Skeletal muscle satellite cell (primary cell): ENCODE measurements around the gene ENGASE.

Source experiments
- H3K27me3 ChIP-seq: 2 replicates; pipeline ENCODE4 v1.7.0; 2013; ENCODE audit warnings: low read length; ENCODE audit not compliant: control insufficient read depth, insufficient read depth
- H3K36me3 ChIP-seq: 2 replicates; pipeline ENCODE4 v1.7.0; 2013; ENCODE audit warnings: mild to moderate bottlenecking, control low read depth, low read length; ENCODE audit not compliant: insufficient read depth
- H3K4me1 ChIP-seq: 2 replicates; pipeline ENCODE4 v1.7.0; 2013; ENCODE audit warnings: low read length; ENCODE audit not compliant: control insufficient read depth, insufficient read depth
- H3K4me2 ChIP-seq: 2 replicates; pipeline ENCODE4 v1.7.0; 2013; ENCODE audit warnings: mild to moderate bottlenecking, low read length
- H3K4me3 ChIP-seq: 2 replicates; pipeline ENCODE4 v1.7.0; 2013; ENCODE audit warnings: low read length
- H3K9ac ChIP-seq: 2 replicates; pipeline ENCODE4 v1.7.0; 2013; ENCODE audit warnings: mild to moderate bottlenecking, low read depth, low read length, moderate library complexity
- H3K9me3 ChIP-seq: replicated peaks from 2 replicates; pipeline ENCODE4 v1.7.0; 2013; ENCODE audit warnings: mild to moderate bottlenecking, control low read depth, low read length

Gene ENGASE

GRCh38 chr17:79094261-79094660 lies 19.6 kb downstream of the ENGASE start:
- H3K4me3 ChIP-seq: no peak overlapping the region
- H3K36me3 ChIP-seq: no peaks in the 10 kb centered on the region
- no peak overlapping the region for H3K4me2 ChIP-seq
- H3K4me1 ChIP-seq: no peaks in the 10 kb centered on the region
- peaks cover 63% of the 10 kb centered on the region for H3K27me3 ChIP-seq
- H3K9ac ChIP-seq: no peak overlapping the region
- H3K9me3 ChIP-seq: no peaks in the 10 kb centered on the region

- Histone ChIP-seq H3K4me3 (no peak overlapping the region), H3K4me1 (no peaks in the 10 kb centered on the region), H3K9ac (no peak overlapping the region), H3K36me3 (no peaks in the 10 kb centered on the region), H3K27me3 (peaks cover 75% of the 10 kb centered on the region), H3K4me2 (no peak overlapping the region), H3K9me3 (no peaks in the 10 kb centered on the region)
These were observed 20.9 kb downstream of the ENGASE start for GRCh38 chr17:79095345-79096055.

GRCh38 chr17:79096477-79096876 lies 21.9 kb downstream of the ENGASE start:
- H3K9me3 ChIP-seq: no peaks in the 10 kb centered on the region
- H3K9ac ChIP-seq: no peak overlapping the region
- peaks cover 81% of the 10 kb centered on the region for H3K27me3 ChIP-seq

GRCh38 chr17:79097226-79098055 lies 22.8 kb downstream of the ENGASE start:
- Histone ChIP-seq H3K4me3 (no peak overlapping the region), H3K9me3 (no peaks in the 10 kb centered on the region), H3K9ac (no peak overlapping the region), H3K36me3 (no peaks in the 10 kb centered on the region), H3K4me1 (no peaks in the 10 kb centered on the region), H3K27me3 (peaks cover 83% of the 10 kb centered on the region), H3K4me2 (no peak overlapping the region)

More at GRCh38 chr17:79096477-79096876, 21.9 kb downstream of the ENGASE start:
- H3K4me1 ChIP-seq: no peaks in the 10 kb centered on the region
- H3K4me3 ChIP-seq: no peak overlapping the region
- H3K36me3 ChIP-seq: no peaks in the 10 kb centered on the region
- H3K4me2 ChIP-seq: no peak overlapping the region

- H3K4me1 ChIP-seq: no peaks in the 10 kb centered on the region
- H3K9ac ChIP-seq: no peak overlapping the region
These were observed 23.8 kb downstream of the ENGASE start for GRCh38 chr17:79098282-79098867.

GRCh38 chr17:79100405-79100804 lies 25.8 kb downstream of the ENGASE start:
- Histone ChIP-seq H3K27me3 (peaks cover 76% of the 10 kb centered on the region), H3K9me3 (no peaks in the 10 kb centered on the region), H3K4me1 (no peaks in the 10 kb centered on the region), H3K4me2 (no peak overlapping the region), H3K4me3 (no peak overlapping the region), H3K36me3 (no peaks in the 10 kb centered on the region), H3K9ac (no peak overlapping the region)

More at GRCh38 chr17:79098282-79098867, 23.8 kb downstream of the ENGASE start:
- Histone ChIP-seq H3K4me3 (no peak overlapping the region), H3K9me3 (no peaks in the 10 kb centered on the region), H3K4me2 (no peak overlapping the region), H3K27me3 (peaks cover 85% of the 10 kb centered on the region), H3K36me3 (no peaks in the 10 kb centered on the region)

GRCh38 chr17:79101111-79101673 lies 26.6 kb downstream of the ENGASE start:
- no peak overlapping the region for H3K9ac ChIP-seq
- no peaks in the 10 kb centered on the region for H3K4me1 ChIP-seq
- H3K9me3 ChIP-seq: no peaks in the 10 kb centered on the region
- no peak overlapping the region for H3K4me2 ChIP-seq
- H3K4me3 ChIP-seq: no peak overlapping the region
- peaks cover 69% of the 10 kb centered on the region for H3K27me3 ChIP-seq
- no peaks in the 10 kb centered on the region for H3K36me3 ChIP-seq

GRCh38 chr17:79102214-79102613 lies 27.6 kb downstream of the ENGASE start:
- no peaks in the 10 kb centered on the region for H3K9me3 ChIP-seq
- H3K27me3 ChIP-seq: peaks cover 67% of the 10 kb centered on the region
- H3K9ac ChIP-seq: no peak overlapping the region
- no peak overlapping the region for H3K4me3 ChIP-seq
- no peaks in the 10 kb centered on the region for H3K4me1 ChIP-seq
- no peaks in the 10 kb centered on the region for H3K36me3 ChIP-seq
- H3K4me2 ChIP-seq: no peak overlapping the region

- Histone ChIP-seq H3K27me3 (peaks cover 70% of the 10 kb centered on the region), H3K4me2 (no peak overlapping the region), H3K4me1 (no peaks in the 10 kb centered on the region), H3K9ac (no peak overlapping the region), H3K9me3 (no peaks in the 10 kb centered on the region), H3K36me3 (no peaks in the 10 kb centered on the region), H3K4me3 (no peak overlapping the region)
These were observed 30.4 kb downstream of the ENGASE start for GRCh38 chr17:79104898-79105600.

- Histone ChIP-seq H3K9ac (no peak overlapping the region), H3K4me2 (no peak overlapping the region), H3K36me3 (no peaks in the 10 kb centered on the region), H3K4me3 (no peak overlapping the region), H3K27me3 (peaks cover 71% of the 10 kb centered on the region), H3K4me1 (no peaks in the 10 kb centered on the region), H3K9me3 (no peaks in the 10 kb centered on the region)
These were observed 31.3 kb downstream of the ENGASE start for GRCh38 chr17:79105937-79106336.

- H3K4me3 ChIP-seq: no peak overlapping the region
- H3K27me3 ChIP-seq: peaks cover 67% of the 10 kb centered on the region
These were observed 32.3 kb downstream of the ENGASE start for GRCh38 chr17:79106958-79107357.

More at GRCh38 chr17:79106958-79107357, 32.3 kb downstream of the ENGASE start:
- Histone ChIP-seq H3K9ac (no peak overlapping the region), H3K36me3 (no peaks in the 10 kb centered on the region), H3K4me1 (no peaks in the 10 kb centered on the region), H3K4me2 (no peak overlapping the region), H3K9me3 (no peaks in the 10 kb centered on the region)
